PC-3 (cell line): ENCODE data around the gene IL21R.

ENCODE experiments used
- CTCF ChIP-seq: fragments of 300-600 bp; sonication (generic); conservative IDR thresholded peaks from 2 replicates; pipeline ENCODE4 v1.5.1; 2017; ENCODE audit warnings: antibody characterized with exemption, low read depth, mild to moderate bottlenecking, low read length
- EZH2 ChIP-seq: fragments of 300-600 bp; sonication (generic); IDR thresholded peaks from one replicate; pipeline ENCODE4 v1.6.1; 2017; ENCODE audit warnings: antibody characterized with exemption, mild to moderate bottlenecking, low read length; ENCODE audit not compliant: unreplicated experiment
- EZH2phosphoT487 ChIP-seq: fragments of 300-600 bp; sonication (generic); IDR thresholded peaks from 2 replicates; pipeline ENCODE4 v1.6.1; 2018; ENCODE audit warnings: mild to moderate bottlenecking, antibody characterized with exemption, low read length, borderline replicate concordance

- TF ChIP-seq CTCF (no peak), EZH2phosphoT487 (no peak), EZH2 (no peak)
Measured at GRCh38 chr16:27377666-27378485, 24.1 kb upstream of the IL21R start.
